Activated CD4-positive, alpha-beta T cell treated with anti-CD3 and anti-CD28 coated beads, Interleukin-2, amount 50 U/mL, for 48 hours (primary cell): ENCODE measurements around the gene SHROOM3.

Experiments used
- DNase-seq, 2 experiments: peaks; one replicate each; pipeline ENCODE4 v3.0.0-alpha.2; 2020

The SHROOM3 gene

GRCh38 chr4:76572224-76572623, 137.2 kb downstream of the SHROOM3 start:
- DNase-seq = no peak

- DNase-seq = no peak
Observed at GRCh38 chr4:76576824-76577223, 141.8 kb downstream of the SHROOM3 start.

- no peak for DNase-seq
Observed at GRCh38 chr4:76578002-76578560, 143.1 kb downstream of the SHROOM3 start.

GRCh38 chr4:76579596-76580375, 144.8 kb downstream of the SHROOM3 start:
- DNase-seq = no peak

GRCh38 chr4:76581077-76581962, 146.3 kb downstream of the SHROOM3 start:
- DNase-seq = no peak

- no peak for DNase-seq
Observed at GRCh38 chr4:76582074-76582816, 147.2 kb downstream of the SHROOM3 start.

GRCh38 chr4:76582817-76583087, 147.7 kb downstream of the SHROOM3 start:
- no peak for DNase-seq

- no peak for DNase-seq
Observed at GRCh38 chr4:76584241-76585152, 149.5 kb downstream of the SHROOM3 start.

GRCh38 chr4:76585272-76585671, 150.2 kb downstream of the SHROOM3 start:
- DNase-seq = no peak

GRCh38 chr4:76585897-76586360, 150.9 kb downstream of the SHROOM3 start:
- peak; percentile 10 to 22 for DNase-seq

- no peak for DNase-seq
Observed at GRCh38 chr4:76588274-76588673, 153.2 kb downstream of the SHROOM3 start.

- no peak for DNase-seq
Observed at GRCh38 chr4:76589402-76589801, 154.4 kb downstream of the SHROOM3 start.

GRCh38 chr4:76589872-76590797, 155.1 kb downstream of the SHROOM3 start:
- DNase-seq = no peak

GRCh38 chr4:76590798-76591281, 155.8 kb downstream of the SHROOM3 start:
- no peak for DNase-seq

GRCh38 chr4:76591992-76592391, 157.0 kb downstream of the SHROOM3 start:
- no peak for DNase-seq

- DNase-seq = no peak
Observed at GRCh38 chr4:76592460-76592859, 157.4 kb downstream of the SHROOM3 start.

- no peak for DNase-seq
Observed at GRCh38 chr4:76594173-76594572, 159.1 kb downstream of the SHROOM3 start.

GRCh38 chr4:76595435-76595834, 160.4 kb downstream of the SHROOM3 start:
- DNase-seq = no peak

GRCh38 chr4:76596713-76597112, 161.7 kb downstream of the SHROOM3 start:
- DNase-seq = no peak

GRCh38 chr4:76597423-76597979, 162.5 kb downstream of the SHROOM3 start:
- no peak for DNase-seq
